Dendritic cell treated with granulocyte-macrophage colony-stimulating factor and Interleukin-4, amounts not matched to agents 40 ng/mL and 50 ng/mL, for 4 days (primary cell): Measurements from ENCODE around the gene TBC1D14.
A peak's percentile ranks its signal among the peaks of the same experiment; 100 is the strongest.

Source experiments
- H3K27ac Mint-ChIP-seq: one replicate; pipeline ENCODE4 v1.8.0; 2022; ENCODE audit warnings: mild to moderate bottlenecking, mixed read lengths
- H3K27me3 Mint-ChIP-seq: one replicate; pipeline ENCODE4 v1.8.0; 2022; ENCODE audit warnings: mild to moderate bottlenecking, mixed read lengths
- H3K36me3 Mint-ChIP-seq: one replicate; pipeline ENCODE4 v1.8.0; 2022; ENCODE audit warnings: low read depth, mixed read lengths
- H3K4me1 Mint-ChIP-seq: one replicate; pipeline ENCODE4 v1.8.0; 2022; ENCODE audit warnings: low read depth, mixed read lengths
- H3K4me3 Mint-ChIP-seq: one replicate; pipeline ENCODE4 v1.8.0; 2022; ENCODE audit warnings: mild to moderate bottlenecking, moderate library complexity, mixed read lengths
- H3K9me3 Mint-ChIP-seq: one replicate; pipeline ENCODE4 v1.8.0; 2022; ENCODE audit warnings: mixed read lengths
- intact Hi-C: fragments of 100-400 bp; cut with micrococcal nuclease; formaldehyde crosslinking; loops from one replicate; pipeline ENCODE4 v1.15.0; 2022

Gene TBC1D14

GRCh38 chr4:7051905-7052304, 142.3 kb downstream of the TBC1D14 start:
- intact Hi-C loops: no loop called here
- peaks cover 64% of the 10 kb centered on the region for H3K4me1 Mint-ChIP-seq
- no peaks in the 10 kb centered on the region for H3K9me3 Mint-ChIP-seq
- no peaks in the 10 kb centered on the region for H3K27me3 Mint-ChIP-seq
- peaks cover 84% of the 10 kb centered on the region for H3K36me3 Mint-ChIP-seq
- H3K27ac Mint-ChIP-seq: peak overlapping the region; percentile 80
- no peak overlapping the region for H3K4me3 Mint-ChIP-seq

GRCh38 chr4:7052313-7052712, 142.7 kb downstream of the TBC1D14 start:
- Mint-ChIP-seq H3K9me3 (no peaks in the 10 kb centered on the region), H3K27ac (peak overlapping the region; percentile 80), H3K4me1 (peaks cover 60% of the 10 kb centered on the region), H3K4me3 (peak overlapping the region; percentile 13), H3K27me3 (no peaks in the 10 kb centered on the region), H3K36me3 (peaks cover 81% of the 10 kb centered on the region)
- intact Hi-C loops: no loop called here

DNA sequence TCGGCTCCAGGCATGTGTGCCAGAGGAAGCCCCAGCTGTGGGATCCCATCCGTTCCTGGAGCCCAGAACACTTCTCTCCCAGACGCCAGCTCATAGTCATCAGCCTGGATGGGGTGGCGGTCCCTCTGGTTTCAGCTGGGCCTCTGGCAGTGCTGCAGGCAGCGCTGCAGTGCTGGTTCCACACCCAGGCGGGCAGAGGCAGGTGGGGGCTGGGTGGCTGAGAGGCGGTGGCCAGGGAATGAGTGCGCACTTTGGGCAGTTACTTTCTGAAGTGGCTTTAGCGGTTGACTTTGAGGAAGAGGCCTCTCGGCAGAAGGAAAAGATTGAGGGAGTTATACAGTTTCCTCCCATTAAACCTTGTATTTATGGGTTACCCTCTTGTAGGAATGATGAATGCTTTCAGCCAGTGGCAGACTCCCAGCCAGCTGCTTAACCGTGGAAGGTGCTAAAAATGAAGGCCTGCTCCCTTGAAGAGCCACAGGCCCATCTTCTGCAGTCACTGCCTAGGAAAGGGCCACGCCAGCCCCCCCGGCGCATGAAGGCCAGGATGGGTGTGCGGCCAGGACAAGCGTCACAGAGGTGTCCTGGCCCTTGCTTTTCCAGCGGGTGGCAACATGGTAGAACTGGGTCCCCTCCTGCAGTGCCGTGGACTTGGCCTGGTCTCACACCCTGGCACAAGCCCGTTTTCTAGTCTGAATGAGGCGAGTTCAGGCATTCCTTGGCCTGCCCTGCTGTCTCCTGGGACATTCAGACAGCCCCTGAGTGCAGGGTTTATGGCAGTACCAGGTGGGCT, 143.5 kb downstream of the TBC1D14 start:
- Mint-ChIP-seq H3K4me3 (peak overlapping the region; percentile 23), H3K36me3 (peaks cover 85% of the 10 kb centered on the region), H3K4me1 (peaks cover 61% of the 10 kb centered on the region), H3K27ac (peak overlapping the region; percentile 80), H3K9me3 (no peaks in the 10 kb centered on the region), H3K27me3 (no peaks in the 10 kb centered on the region)
- intact Hi-C loops: no loop called here

- Mint-ChIP-seq H3K36me3 (peaks cover 77% of the 10 kb centered on the region), H3K4me3 (no peak overlapping the region), H3K9me3 (no peaks in the 10 kb centered on the region), H3K27me3 (no peaks in the 10 kb centered on the region), H3K4me1 (peaks cover 69% of the 10 kb centered on the region), H3K27ac (peak overlapping the region; percentile 80)
- intact Hi-C loops: no loop called here
Measured at GRCh38 chr4:7054106-7054880, 144.7 kb downstream of the TBC1D14 start.

GRCh38 chr4:7055111-7055989, 145.7 kb downstream of the TBC1D14 start:
- H3K4me3 Mint-ChIP-seq: no peak overlapping the region
- H3K27ac Mint-ChIP-seq: no peak overlapping the region
- H3K9me3 Mint-ChIP-seq: no peaks in the 10 kb centered on the region
- intact Hi-C loops: no loop called here
- peaks cover 75% of the 10 kb centered on the region for H3K36me3 Mint-ChIP-seq
- H3K27me3 Mint-ChIP-seq: no peaks in the 10 kb centered on the region
- H3K4me1 Mint-ChIP-seq: peaks cover 69% of the 10 kb centered on the region

GRCh38 chr4:7055990-7056325, 146.3 kb downstream of the TBC1D14 start:
- intact Hi-C loops: no loop called here
- Mint-ChIP-seq H3K4me3 (no peak overlapping the region), H3K36me3 (peaks cover 75% of the 10 kb centered on the region), H3K4me1 (peaks cover 69% of the 10 kb centered on the region), H3K9me3 (no peaks in the 10 kb centered on the region), H3K27ac (no peak overlapping the region), H3K27me3 (no peaks in the 10 kb centered on the region)

DNA sequence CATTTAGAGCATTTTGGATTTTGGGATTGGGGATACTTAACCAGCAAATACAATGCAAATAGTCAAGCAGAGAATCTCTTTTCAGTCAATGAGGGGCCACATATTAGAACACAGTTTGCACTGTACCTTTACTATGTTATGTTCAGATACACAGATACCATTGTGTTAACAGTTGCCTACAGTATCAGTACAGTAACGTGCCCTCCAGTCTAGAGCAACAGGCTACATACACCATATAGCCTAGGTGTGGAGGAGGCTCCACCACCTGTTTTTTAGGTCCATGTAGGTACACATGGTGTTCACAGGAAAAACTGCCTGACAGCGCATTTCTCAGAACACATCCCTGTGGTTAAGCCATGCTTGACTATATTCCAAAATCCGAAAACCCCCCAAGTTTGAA, 149.2 kb downstream of the TBC1D14 start:
- H3K4me3 Mint-ChIP-seq: no peak overlapping the region
- intact Hi-C loops: no loop called here
- no peaks in the 10 kb centered on the region for H3K9me3 Mint-ChIP-seq
- no peaks in the 10 kb centered on the region for H3K27me3 Mint-ChIP-seq
- no peak overlapping the region for H3K27ac Mint-ChIP-seq
- peaks cover 84% of the 10 kb centered on the region for H3K36me3 Mint-ChIP-seq
- H3K4me1 Mint-ChIP-seq: peaks cover 61% of the 10 kb centered on the region

DNA sequence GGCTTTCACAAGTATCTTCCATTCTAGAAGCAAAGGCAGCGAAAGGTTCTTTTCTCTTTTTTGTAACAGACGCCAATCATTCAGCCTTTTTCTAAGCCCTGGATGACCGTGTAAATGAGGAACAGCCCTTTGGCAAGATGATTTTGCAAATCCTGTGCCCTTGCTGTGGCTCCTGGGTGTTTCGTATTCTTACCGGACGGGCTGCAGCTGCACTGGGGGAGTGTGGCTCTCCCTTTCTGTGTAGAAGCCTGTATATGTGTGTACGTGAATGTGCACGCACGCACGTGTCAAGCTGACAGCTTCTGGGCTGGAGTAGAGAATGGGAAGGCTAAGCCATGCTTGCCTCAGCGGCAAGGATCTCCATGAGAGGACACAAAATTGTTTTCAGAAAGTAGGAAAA, 150.0 kb downstream of the TBC1D14 start:
- intact Hi-C loops: no loop called here
- H3K27ac Mint-ChIP-seq: peak overlapping the region; percentile 74
- H3K9me3 Mint-ChIP-seq: no peaks in the 10 kb centered on the region
- no peaks in the 10 kb centered on the region for H3K27me3 Mint-ChIP-seq
- peaks cover 84% of the 10 kb centered on the region for H3K36me3 Mint-ChIP-seq
- peaks cover 59% of the 10 kb centered on the region for H3K4me1 Mint-ChIP-seq
- no peak overlapping the region for H3K4me3 Mint-ChIP-seq

DNA sequence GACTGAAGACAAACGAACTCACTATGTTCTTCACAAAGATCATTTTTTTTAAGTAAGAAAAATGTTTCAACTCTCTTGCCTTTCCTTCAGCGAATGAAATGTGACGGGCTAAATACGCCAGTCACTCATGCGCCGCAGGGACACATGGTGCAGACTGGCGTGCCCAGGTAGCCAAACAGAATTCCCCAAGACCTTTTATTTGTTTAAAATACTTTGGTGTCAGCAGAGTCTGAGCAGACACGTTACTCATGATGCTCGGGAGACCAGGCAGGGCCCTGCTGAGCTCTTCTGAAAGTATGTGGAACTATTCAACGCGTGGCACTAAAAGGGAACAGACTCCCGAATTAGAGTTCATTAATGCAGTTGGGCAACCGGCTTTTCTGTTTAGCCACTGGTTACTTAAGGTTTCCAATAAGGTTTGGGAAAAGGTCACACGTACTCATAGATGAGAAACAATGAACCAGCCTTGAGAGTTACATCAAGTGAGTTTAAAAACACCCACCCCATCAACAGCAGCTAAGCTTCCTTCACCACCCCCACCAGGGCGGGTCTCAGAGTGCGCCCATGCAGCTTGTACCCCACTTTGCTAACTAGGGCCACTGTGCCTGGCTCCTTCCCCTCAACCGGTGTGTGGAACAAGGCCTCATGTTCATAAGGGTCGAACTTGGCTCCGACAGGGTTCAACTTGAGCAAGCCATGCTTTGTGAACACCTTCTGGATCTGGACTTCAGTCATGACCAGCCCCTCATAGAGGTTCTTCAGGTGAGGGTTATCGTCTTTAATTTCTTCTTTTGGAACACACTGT, 150.9 kb downstream of the TBC1D14 start:
- intact Hi-C loops: no loop called here
- H3K4me3 Mint-ChIP-seq: peak overlapping the region; percentile 20
- no peaks in the 10 kb centered on the region for H3K27me3 Mint-ChIP-seq
- peaks cover 62% of the 10 kb centered on the region for H3K4me1 Mint-ChIP-seq
- peak overlapping the region; percentile 74 for H3K27ac Mint-ChIP-seq
- peaks cover 84% of the 10 kb centered on the region for H3K36me3 Mint-ChIP-seq
- no peaks in the 10 kb centered on the region for H3K9me3 Mint-ChIP-seq

- Mint-ChIP-seq H3K4me1 (peaks cover 73% of the 10 kb centered on the region), H3K36me3 (peaks cover 74% of the 10 kb centered on the region), H3K27ac (peak overlapping the region; percentile 74), H3K27me3 (no peaks in the 10 kb centered on the region), H3K4me3 (no peak overlapping the region), H3K9me3 (no peaks in the 10 kb centered on the region)
- intact Hi-C loops: no loop called here
Measured at GRCh38 chr4:7061815-7062214, 152.2 kb downstream of the TBC1D14 start.

DNA sequence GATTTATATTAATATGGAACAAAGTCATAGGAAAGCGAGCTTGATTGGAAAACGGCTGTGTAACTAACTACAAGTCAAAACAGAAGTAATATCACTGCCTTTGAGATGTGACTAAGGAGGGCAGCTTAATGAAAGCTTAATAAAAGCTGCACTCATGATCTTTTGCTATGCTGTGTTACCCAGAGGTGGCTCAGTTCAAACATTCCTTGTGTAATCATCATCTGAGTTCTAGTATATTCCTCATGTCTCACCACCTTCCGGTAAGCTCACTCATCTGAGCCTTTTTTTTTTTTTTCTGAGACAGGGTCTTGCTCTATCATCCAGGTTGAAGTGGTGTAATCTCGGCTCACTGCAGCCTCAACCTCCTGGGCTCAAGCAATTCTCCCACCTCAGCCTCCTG, 153.2 kb downstream of the TBC1D14 start:
- Mint-ChIP-seq H3K9me3 (no peaks in the 10 kb centered on the region), H3K4me1 (peaks cover 73% of the 10 kb centered on the region), H3K36me3 (peaks cover 74% of the 10 kb centered on the region), H3K27ac (no peak overlapping the region), H3K4me3 (no peak overlapping the region), H3K27me3 (no peaks in the 10 kb centered on the region)
- intact Hi-C loops: no loop called here

DNA sequence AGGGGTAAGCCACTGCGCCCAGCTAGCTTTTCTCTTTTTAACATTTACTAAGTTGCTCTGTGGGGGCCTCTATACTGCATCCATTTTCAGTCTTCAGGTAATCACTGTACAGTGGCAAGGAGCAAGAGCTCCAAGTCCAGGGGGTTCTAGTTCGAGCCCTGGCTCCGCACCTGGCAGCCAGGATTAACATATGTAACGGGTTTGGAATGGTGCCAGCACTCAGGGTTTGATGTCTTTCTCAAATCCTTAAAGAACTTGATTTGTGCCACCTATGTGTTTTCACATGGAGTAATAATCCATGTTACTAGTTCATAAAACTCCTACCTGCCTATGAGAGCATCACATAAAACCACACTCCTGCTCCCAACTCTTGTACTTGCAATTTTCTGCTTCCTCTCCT, 153.7 kb downstream of the TBC1D14 start:
- Mint-ChIP-seq H3K4me3 (no peak overlapping the region), H3K27ac (no peak overlapping the region), H3K4me1 (peaks cover 69% of the 10 kb centered on the region), H3K9me3 (no peaks in the 10 kb centered on the region), H3K27me3 (no peaks in the 10 kb centered on the region), H3K36me3 (peaks cover 69% of the 10 kb centered on the region)
- intact Hi-C loops: no loop called here

DNA sequence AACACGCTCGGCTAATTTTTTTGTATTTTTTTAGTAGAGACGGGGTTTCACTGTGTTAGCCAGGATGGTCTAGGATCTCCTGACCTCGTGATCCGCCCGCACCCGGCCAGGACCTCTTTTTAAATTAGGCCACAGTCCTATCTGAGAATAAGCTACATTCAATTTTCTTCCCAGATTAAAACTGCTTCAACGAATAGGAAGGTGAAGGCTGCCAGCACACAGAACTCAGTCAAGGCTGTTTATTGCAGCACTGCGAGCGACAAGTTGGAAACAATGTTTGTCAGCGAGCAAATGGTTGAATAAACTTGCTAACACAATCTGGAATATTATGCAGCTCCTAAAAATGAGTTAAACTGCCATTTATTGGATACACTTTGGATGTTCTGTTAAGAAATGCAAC, 156.4 kb downstream of the TBC1D14 start:
- peaks cover 58% of the 10 kb centered on the region for H3K4me1 Mint-ChIP-seq
- intact Hi-C loops: loop anchor here (5.0 kb wide), 2 partner anchors 79 to 159 kb away; partner anchors contain the start of gene TBC1D14

More for the DNA sequence above, 156.4 kb downstream of the TBC1D14 start:
- no peak overlapping the region for H3K4me3 Mint-ChIP-seq
- peaks cover 6% of the 10 kb centered on the region for H3K27me3 Mint-ChIP-seq
- no peak overlapping the region for H3K27ac Mint-ChIP-seq
- no peaks in the 10 kb centered on the region for H3K9me3 Mint-ChIP-seq
- peaks cover 54% of the 10 kb centered on the region for H3K36me3 Mint-ChIP-seq
